ENCODE data around the gene DNHD1.

Gene DNHD1

DNA sequence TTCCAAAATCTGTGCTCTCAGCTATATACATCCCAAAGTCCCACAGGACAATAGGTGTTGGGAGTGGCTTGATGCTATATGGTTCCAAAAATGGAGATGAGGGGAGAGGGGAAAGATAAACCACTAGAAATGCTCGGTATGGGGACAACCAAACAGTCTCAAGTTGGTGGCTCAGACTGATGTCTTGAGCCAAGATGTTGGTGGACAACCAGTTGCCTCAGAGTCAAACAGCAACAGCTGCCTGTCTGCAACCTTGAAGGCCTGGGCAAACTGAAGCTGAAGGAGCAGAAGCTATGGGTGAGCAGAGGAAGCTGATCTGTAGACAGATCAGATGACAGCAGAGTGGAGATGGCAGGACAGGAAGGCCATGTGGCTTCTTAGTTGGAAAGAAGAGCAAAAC, 102.4 kb downstream of the DNHD1 start:
- DNase-seq, result no peak

DNA sequence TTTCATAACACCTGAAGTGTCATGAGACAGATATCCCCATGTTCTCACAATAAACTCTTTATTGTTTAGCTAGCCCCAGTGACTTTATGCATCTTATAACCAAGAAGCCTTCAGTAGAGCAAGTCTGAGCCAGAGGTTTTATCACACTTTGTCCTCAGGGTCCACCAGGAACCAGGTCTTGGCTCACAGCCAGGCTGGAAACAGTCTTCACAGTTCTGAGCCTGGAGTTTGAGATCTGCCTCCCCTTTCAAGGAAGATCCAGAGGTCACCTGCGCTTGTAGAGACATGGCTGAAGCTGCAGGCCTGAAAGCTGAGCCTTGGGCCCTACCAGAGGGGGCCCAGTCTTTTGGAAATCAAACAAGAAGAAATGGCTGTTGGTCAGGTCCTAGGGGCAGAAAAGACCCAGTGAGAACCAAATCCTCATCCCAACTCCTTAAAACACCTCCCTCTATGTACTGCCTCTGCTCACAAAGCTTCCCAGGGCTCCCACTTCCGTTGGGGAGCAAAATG, 102.9 kb downstream of the DNHD1 start:
- DNase-seq, result no peak

DNA sequence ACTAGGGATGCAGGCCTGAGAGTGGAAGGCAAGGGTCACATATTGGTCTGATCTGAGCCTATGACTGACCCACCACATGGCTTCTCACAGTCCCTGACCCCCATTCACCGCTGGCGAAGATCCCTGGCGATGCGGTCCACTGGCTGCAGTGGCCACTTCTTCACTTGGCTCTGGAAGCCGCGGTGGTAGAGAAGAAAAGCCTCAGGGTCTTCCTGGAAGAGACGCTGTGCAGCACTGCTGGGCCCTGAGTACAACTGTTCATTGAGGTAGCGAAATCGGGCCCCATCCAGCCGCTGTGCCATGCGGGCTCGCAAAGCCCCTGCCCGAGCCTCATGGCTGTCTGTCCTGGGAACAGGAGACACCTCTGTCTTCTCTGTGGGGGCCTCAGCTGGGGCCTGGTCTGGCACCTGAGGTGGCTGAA, 104.0 kb downstream of the DNHD1 start:
- DNase-seq, result no peak

DNA sequence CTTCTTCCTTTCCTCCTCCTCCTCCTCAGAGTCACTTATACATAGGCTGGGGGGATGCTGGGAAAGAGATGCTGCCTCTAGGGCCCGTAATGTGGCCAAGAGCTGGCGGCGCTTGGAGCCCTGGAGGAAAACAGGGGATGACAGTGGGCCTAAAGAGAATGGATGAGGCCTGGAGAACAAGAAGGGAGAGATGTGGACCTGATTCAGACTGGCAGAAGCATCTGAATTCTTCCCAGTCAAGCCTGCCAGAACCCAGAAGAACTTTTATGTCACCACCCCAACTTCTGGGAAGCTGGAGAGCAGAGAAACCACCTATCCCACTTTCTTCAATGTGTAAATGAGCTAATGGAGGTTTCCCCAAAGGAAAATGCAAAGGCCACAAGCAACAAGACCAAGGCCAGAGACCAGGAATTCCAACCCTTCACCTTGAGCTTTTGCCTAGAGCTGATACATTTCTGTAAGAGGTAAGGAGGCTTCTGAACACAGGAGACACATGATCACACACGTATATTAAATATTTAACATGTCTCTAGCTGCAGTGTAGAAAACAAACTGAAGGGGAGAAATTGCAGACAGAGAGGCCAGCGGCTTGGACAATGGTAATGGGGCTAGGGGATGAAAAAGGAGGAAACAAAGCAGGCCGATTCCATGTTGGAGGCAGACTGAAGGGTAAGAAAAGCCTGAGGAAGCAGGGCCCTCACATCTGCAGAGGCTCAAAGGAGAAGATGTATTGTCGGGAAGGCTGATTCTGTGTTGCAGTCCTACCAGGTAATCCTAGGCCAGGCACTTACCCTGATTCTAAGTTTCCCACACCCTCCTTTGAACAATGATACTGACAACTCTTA, 105.2 kb downstream of the DNHD1 start:
- DNase-seq, result no peak

DNA sequence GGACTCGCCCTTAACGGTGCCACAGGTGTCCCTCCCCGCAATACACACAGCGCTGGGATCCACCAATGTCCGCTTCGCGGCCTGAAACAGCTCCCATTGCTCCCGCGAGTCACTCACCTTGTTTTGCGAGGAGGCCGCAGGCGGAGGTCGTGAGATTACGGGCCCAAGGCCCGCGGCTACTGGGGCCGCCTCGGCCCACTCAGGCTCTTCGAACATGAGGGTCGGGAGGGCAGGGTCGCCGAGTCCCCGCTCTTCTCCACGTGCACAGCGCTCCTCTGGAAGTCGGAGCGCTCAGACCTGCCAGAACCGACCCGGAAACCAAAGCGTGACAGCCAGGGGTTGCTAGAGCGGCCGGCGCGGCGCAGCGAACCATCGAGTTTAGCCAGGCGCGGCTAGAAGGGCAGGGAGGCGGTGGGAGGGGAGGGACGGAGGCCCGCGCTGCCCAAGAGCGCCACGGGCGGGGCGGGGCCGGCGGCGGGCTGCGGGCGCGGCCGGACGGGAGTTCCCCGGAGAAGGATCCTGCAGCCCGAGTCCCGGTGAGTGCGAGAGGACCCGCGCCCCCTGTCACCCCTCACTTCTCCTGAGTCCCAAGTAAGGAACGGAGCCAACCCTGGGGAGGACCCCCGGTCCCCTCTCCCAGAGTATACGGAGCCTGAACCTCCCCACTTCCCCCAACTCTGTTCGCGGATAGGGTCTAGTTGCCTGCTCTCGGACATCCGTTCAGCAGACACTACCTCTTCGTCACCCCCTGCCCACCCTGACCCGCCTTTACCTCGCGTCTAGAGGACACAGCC, 106.4 kb downstream of the DNHD1 start, which contains the start of the genes ILK and RRP8:
Gene ILK (plus strand): TSS at position 488 of the 794 bp plus-strand sequence. CDS start 498 bp downstream, outside the sequence.
Gene RRP8 (minus strand): TSS at position 330 of the 794 bp plus-strand sequence. CDS start 114 bp downstream, at position 216.
- DNase-seq, result peak; percentile 84

DNA sequence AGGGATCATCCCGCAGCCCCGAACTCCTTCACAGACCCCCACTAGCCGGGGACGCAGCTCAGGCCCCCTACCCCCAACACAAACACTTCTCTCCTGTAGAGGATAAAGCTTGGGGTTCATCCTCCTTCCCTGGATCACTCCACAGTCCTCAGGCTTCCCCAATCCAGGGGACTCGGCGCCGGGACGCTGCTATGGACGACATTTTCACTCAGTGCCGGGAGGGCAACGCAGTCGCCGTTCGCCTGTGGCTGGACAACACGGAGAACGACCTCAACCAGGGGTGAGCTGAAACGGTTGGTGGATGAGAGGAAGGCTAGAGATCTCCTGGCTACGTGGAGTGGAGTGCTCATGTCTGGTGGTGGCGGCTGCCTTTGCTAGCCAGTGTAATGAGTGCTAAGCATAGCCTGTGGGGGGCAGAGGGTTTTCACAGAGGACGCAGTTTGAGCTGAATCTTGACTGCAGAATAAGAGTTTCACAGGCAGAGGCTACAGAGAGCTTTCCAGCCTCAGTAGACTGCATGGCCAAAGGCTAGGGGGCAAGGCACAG, 107.1 kb downstream of the DNHD1 start:
- DNase-seq, result no peak

DNA sequence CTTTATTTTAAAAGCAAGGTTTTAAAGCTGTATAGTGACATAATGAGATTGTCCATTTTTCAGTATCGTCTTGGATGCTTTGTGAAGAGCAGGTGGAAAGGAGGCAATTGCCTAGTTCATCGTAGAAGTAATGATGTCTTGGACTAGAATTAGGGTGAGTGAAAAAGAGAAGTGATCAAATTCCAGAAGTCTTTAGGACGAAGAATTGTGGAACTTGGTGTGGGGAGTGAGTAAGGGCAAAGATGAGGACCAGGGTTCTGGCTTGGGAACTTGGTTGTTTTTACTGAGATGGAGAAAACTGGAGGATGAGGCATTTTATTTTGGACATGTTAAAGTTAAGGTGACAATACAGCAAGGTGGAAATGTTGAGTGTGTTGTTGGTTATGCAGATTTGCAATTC, 107.7 kb downstream of the DNHD1 start:
- DNase-seq, result no peak

DNA sequence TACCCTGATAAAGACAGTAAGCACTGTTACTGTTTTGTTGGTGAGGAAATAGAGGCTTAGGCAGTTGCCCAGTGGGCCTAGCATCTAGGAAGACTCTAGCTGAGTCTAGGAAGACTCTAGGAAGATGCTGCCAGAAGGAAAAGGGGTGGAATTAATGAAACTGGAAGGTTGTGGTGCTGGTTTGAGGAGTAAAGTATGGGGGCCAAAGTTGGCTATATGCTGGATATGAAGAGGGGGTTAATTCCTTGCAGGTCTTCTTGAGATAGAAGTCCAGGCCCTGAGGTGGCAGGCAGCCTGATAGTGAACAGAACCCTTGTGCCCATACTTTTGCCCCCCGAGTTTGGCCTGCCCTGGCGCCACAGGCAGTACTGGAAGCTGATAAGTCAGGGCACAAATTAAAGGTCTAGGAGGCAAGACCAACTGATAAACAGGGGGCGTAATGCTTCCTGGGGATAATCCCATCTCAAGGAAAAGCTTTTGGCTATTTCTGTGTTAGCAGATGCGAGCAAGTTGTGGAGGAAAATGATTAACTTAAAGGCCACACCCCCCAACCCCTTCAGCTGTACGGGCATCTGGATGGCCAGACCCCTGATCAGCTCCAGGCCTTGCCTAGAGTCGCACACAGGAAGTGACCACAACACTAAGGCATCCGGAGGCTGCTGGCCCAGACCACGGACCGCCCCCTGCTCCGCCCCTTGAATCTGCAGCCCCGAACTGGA, 109.5 kb downstream of the DNHD1 start:
- peak; percentile 3 for DNase-seq

DNA sequence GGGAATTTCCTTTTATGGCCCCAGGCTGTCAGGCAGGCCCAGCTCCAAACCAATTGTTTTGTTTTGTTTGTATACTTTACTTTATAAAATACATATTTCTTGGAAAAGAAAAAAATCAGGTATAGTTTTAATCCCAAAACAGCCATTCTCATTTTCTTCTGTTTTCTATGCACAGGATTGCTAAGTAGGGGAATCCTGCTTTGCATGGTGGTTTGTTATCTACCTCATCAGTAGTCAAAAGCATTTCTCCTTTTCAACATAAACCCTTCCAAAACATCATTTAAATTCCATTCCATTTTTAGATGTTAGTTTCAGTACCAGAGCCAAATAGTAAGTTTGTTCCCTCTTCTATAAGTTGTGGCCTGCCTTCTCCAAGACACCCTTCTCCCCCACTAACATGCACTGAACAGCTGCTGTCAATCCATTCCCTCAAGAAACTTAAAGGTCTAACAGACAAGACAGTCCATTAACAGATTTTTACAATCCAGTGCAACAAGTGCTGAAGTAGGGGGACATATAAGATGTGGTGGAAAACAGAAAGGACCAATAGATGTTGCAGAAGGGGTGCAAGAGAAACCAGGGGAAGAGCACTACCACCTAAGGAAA, 110.2 kb downstream of the DNHD1 start:
- no peak for DNase-seq

DNA sequence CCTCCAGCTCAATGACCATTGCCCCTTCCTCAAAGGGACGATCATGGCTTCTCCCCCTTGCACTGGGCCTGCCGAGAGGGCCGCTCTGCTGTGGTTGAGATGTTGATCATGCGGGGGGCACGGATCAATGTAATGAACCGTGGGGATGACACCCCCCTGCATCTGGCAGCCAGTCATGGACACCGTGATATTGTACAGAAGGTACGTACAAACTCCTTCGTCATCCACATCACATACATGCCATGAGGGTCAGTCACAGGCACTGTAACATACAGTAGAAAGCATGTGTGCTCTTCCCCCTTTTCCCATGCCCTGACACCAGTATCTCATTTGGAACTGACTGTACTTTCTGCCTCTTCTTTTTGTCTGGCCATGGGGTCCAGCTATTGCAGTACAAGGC, 110.9 kb downstream of the DNHD1 start:
- no peak for DNase-seq

DNA sequence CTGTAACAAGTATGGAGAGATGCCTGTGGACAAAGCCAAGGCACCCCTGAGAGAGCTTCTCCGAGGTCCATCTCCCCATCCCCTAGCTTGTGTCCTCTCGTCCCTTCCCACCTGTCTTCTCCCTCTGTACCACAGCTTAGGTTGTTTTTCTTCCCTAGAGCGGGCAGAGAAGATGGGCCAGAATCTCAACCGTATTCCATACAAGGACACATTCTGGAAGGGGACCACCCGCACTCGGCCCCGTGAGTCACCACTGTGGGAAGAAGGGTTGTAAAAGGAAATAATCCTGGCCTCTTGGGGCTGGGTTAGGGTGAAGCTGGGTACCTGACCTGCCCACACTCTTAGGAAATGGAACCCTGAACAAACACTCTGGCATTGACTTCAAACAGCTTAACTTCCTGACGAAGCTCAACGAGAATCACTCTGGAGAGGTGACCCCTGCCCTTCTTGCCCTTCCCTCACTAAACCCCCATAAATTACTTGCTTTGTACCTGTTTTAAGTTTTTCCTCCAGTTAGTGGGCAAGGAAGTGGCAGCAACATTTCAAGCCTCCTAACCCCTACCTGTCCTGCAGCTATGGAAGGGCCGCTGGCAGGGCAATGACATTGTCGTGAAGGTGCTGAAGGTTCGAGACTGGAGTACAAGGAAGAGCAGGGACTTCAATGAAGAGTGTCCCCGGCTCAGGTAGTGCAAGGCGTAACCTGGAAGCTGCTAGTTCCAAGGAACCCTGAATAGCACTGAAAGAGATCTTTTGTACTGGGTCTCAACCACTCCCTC, 111.8 kb downstream of the DNHD1 start:
- no peak for DNase-seq

DNA sequence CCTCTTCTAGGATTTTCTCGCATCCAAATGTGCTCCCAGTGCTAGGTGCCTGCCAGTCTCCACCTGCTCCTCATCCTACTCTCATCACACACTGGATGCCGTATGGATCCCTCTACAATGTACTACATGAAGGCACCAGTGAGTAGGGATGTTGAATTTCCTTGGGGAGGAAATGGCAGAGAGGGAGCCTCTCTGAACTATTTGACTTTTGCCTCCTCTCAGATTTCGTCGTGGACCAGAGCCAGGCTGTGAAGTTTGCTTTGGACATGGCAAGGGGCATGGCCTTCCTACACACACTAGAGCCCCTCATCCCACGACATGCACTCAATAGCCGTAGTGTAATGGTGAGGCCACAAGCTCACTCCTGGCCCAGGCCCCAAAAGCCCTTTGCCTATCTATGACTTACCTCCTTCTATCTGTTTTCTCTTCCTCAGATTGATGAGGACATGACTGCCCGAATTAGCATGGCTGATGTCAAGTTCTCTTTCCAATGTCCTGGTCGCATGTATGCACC, 112.5 kb downstream of the DNHD1 start:
- DNase-seq, result no peak

DNA sequence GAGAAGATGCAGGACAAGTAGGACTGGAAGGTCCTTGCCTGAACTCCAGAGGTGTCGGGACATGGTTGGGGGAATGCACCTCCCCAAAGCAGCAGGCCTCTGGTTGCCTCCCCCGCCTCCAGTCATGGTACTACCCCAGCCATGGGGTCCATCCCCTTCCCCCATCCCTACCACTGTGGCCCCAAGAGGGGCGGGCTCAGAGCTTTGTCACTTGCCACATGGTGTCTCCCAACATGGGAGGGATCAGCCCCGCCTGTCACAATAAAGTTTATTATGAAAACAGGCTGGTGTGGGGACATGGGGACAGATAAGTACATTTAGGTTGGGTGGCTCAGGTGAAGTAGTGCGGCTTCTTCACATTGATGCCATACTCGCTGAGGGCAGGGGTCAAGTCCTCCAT, 113.5 kb downstream of the DNHD1 start:
- DNase-seq, result no peak

DNA sequence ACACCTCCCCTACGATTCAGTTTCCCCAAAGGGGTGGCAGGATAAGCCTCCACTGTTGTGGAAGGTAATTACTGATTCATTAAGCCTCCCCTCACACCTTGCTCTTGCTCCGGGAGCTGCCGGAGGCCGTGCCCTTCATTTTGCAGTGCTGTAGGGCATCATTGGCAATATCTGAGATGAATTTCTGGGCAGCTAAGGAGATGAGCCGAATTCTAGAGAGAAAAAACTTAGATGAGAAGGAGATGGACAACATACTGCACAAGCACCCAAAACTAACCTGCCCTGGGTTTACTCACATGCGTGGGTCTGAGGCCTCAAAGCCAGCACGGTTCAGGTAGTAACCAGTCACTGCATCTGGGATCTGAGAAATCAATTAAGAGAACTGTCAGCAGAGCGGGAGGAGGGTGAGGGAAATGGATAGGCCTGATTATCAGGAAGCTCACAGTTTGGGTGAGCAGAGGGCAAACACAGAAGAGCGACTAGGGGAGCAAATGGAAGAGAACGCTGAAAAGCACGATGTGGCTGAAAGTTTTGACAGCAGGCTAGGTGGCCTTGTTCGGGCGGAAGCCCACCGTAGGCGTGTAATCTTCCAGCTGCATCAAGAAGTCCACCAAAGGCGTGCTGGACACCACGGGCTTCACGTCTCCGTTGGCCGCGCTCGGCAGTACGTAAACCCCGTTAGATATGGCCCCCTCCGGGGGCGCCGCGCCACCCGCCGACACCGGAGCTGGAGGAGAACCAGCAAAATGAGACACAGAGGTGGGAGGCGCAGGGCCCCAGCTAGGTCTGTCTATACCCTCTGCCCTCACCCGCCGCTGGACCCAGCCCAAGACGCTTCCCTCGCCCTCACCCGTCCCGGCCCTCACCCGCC, 114.2 kb downstream of the DNHD1 start:
- no peak for DNase-seq

DNA sequence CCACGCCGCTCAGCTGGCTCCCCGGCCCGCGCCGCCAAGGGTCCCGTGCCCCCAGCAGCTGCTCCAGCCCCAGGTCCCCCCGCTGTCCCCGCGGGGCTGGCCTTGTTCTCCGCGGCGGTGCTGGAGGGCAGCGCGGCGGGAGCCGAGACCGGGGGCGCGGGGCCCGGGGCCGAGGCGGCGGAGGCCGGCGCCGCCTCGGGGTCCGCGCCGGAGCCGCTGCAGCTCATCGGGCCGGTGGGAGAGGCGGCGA, 114.8 kb downstream of the DNHD1 start:
- no peak for DNase-seq

DNA sequence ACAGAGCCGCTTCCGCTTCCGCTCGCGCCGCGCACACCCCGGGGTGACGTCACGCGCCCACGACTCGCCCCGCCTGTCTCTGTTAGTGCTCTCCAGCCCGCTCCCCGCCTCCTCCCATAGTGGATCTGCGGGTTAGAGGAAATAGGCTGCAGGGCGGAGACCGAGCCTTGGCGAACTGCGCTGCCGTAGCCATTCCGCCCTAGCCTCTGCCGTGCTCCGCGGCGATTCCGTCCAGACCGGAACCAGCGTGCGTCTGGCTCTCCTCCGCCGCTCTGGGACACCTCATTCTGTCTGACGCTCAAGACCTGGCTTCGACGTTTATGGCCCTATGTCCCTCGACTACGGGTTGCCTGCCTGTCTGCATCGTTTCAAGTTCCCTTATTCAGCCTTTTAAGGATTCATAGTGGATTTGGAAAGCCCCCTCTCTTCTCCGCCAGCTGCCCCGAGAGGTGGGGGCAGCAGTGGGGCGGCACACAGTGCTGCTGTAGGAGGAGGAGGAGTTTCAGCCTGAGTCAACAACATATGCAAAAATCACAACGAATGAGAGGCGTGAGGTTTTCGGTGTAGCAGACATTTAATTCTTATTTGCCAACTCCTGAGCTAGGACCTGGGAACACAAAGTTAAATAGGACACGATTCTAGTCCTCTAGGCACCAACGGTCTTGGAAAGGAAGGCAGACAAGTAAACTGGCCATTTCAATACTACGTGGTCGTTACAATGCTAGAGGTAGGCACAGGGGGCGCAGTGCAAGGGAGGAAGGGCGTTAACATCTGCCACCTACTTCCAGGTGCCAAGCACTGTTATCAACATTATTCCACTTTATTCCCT, 115.3 kb downstream of the DNHD1 start, which contains the start of gene TAF10:
Gene TAF10 (minus strand): TSS at position 4 of the 829 bp plus-strand sequence. CDS start 27 bp downstream, outside the sequence.
- peak; percentile 93 for DNase-seq

DNA sequence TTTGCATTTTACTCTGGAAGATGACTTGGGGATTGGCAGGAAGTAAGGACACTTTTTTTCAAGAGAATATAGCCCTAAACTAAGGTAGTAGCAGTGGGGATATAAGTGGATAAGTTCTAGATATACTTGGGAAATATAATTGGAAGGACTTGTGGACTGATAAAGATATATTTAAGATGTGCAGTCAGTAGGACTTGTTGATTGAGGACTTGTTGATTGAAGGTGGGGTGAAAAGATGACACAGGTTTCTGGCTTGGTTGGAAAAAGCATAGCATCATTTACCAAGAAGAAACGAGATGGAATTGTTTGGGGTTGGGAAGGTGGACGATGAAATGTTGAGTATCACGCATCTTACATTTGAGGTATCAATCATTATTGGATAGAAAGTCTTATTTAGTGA, 116.4 kb downstream of the DNHD1 start:
- DNase-seq, result no peak

DNA sequence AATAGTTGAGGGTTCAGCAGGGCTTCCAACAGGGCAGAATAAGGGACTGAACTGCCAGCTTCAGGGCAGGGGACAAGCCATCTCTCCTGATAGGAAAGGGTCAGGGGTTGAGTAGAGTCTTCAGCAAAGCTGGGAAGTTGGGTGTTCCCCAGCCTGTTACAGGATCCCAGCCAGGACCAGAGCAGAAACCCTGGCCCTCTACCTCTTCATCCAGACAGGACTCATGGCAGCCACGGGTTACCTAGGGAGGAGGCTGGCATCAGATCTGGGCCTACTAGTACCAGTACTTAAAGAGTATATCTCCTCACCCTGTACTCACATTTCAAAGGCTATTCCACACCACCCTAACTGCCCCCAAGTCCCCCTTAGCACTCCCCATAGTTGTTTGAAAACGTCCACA, 117.4 kb downstream of the DNHD1 start:
- DNase-seq, result no peak

DNA sequence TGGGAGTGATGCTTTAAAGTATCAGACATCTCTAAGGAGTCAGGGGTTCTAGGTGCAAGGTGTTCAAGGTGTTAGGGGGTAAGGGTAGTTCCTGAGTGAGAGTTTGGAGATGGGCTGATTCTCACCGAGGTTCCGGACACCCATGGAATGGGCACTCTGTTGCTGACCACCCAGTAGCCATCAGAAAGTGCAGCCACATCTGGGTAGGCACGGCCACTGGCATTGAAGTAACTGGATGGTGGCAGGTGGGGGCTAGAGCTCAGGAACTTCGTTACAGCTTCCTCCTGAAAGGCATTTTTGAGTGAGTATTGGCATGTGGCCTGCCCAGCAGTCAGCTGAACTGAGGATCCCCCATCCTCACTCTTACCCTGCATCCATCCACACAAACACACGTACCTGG, 118.0 kb downstream of the DNHD1 start:
- no peak for DNase-seq

Data from NCI-H1105 (cell line).